PFSK-1 (cell line): ENCODE data around the gene RGS14.

Experiments used
- FOXP2 ChIP-seq: optimal IDR thresholded peaks from 2 replicates; pipeline ENCODE3; 2011; ENCODE audit warnings: borderline replicate concordance, control low read depth, inconsistent platforms; ENCODE audit not compliant: insufficient read depth; ENCODE audit errors: extremely low read length, extremely low read depth
- POLR2AphosphoS5 ChIP-seq: IDR thresholded peaks from 2 replicates; pipeline ENCODE4 v1.6.1; 2012; ENCODE audit warnings: low read depth, mild to moderate bottlenecking, control low read depth, low read length, moderate library complexity
- SIN3A ChIP-seq: IDR thresholded peaks from 2 replicates; pipeline ENCODE4 v1.6.1; 2012; ENCODE audit warnings: mild to moderate bottlenecking, low read length, moderate library complexity, borderline replicate concordance; ENCODE audit not compliant: insufficient read depth
- TAF1 ChIP-seq: IDR thresholded peaks from 2 replicates; pipeline ENCODE4 v1.6.1; 2012; ENCODE audit warnings: low read length, control low read depth, borderline replicate concordance; ENCODE audit not compliant: insufficient read depth
- TF ChIP-seq, protein P1 (sequence below), 2 experiments: IDR thresholded peaks; 2 replicates each; pipeline versions ENCODE4 v1.6.1 to v1.8.0; 2011 to 2012; ENCODE audit warnings: low read depth in 2 of 2, low read length in 2 of 2, control low read depth in 1 of 2, inconsistent platforms in 1 of 2, mild to moderate bottlenecking in 1 of 2, moderate library complexity in 1 of 2; ENCODE audit not compliant: insufficient read depth in 1 of 2

RGS14 gene

DNA sequence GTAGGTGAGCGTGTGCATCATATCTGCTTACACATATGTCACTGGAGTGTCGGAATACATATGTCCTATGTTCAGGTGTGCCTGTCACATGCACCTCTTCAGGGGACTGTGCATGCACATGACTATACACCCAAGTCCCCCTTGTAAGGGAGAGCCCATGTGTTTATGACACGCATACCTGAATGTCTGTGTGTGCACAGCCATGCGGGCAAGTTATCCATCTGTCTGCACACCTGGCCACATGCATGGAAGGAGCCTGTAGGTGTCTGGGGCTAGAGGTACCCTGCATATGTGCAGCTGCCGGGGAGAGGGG is 622 bp upstream of the RGS14 start:
- TF ChIP-seq, protein P1, sequence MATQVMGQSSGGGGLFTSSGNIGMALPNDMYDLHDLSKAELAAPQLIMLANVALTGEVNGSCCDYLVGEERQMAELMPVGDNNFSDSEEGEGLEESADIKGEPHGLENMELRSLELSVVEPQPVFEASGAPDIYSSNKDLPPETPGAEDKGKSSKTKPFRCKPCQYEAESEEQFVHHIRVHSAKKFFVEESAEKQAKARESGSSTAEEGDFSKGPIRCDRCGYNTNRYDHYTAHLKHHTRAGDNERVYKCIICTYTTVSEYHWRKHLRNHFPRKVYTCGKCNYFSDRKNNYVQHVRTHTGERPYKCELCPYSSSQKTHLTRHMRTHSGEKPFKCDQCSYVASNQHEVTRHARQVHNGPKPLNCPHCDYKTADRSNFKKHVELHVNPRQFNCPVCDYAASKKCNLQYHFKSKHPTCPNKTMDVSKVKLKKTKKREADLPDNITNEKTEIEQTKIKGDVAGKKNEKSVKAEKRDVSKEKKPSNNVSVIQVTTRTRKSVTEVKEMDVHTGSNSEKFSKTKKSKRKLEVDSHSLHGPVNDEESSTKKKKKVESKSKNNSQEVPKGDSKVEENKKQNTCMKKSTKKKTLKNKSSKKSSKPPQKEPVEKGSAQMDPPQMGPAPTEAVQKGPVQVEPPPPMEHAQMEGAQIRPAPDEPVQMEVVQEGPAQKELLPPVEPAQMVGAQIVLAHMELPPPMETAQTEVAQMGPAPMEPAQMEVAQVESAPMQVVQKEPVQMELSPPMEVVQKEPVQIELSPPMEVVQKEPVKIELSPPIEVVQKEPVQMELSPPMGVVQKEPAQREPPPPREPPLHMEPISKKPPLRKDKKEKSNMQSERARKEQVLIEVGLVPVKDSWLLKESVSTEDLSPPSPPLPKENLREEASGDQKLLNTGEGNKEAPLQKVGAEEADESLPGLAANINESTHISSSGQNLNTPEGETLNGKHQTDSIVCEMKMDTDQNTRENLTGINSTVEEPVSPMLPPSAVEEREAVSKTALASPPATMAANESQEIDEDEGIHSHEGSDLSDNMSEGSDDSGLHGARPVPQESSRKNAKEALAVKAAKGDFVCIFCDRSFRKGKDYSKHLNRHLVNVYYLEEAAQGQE (IDR thresholded peaks at IDR 0.05; ENCODE audit: insufficient read depth in 1 of 2, low read depth in 2 of 2, low read length in 2 of 2), result no peak
- TF ChIP-seq SIN3A (no peak), FOXP2 (no peak), TAF1 (no peak), POLR2AphosphoS5 (no peak)

DNA sequence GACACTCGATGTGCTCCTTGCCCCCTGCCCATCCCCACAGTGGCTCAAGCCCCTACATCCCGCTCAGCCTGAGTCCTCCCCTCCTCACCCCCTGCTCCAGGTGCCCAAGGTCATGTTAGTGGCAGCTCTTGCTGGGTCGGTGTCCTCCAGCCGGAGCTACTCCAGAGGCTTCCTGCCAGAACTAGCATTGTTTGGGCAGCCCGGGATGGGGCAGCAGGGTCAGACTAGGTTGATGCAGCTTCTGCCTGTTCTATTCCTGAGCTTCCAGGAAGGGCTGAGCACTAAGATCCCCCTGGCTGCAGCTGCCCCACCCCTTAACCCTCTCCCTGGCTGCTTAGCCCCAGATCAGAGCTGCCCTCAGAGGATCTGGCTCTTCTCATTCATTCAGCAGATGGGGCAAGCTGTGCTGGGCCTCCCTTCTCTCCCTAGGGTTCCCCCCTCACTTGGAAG is 671 bp downstream of the RGS14 start:
- TF ChIP-seq POLR2AphosphoS5, result no peak
- TF ChIP-seq, protein P1 (IDR thresholded peaks at IDR 0.05; ENCODE audit: insufficient read depth in 1 of 2, low read depth in 2 of 2, low read length in 2 of 2), result no peak
- TF ChIP-seq SIN3A, result no peak
- no peak for TF ChIP-seq FOXP2
- TF ChIP-seq TAF1, result no peak

DNA sequence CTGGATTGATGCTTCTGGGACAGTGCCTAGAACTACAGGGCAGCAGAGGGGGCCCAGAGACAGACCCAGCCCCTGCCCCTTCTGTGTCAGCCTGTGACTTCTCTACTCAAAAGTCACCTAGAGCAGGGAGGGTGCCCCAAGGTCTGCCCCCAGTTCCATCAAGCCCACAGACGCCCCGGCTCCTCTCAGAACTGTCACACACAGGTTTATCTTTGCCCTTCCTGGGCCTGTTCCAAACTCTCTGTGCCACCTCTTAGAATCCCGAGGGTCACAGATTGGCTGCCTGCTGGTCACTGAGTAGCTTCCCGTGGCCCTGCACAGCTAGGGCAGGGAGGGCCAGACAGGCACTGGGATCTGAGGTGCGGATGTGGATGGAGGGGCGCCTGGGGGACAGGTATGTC is 1.7 kb downstream of the RGS14 start:
- no peak for TF ChIP-seq TAF1

DNA sequence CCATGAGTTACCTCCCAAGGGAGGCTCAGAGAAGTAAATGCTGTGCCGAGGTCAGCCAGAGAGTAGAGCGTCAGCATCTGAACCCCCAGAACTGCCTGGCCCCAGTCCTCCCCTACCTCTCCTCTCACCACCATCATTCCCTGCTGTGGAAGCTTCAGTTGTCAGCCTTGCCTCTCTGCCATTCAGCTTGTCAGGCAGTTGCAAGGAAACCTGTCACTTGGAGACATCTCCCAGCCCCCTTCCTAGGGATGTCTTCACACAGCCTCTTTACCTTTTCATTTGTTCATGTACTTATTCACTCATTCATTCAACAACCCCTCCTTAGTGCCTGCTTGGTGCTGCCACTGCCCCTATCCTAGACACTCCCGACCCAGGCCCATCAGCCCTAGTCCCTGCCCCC is 2.1 kb downstream of the RGS14 start:
- TF ChIP-seq TAF1 (no peak), POLR2AphosphoS5 (no peak), FOXP2 (no peak), SIN3A (no peak)
- TF ChIP-seq, protein P1 (IDR thresholded peaks at IDR 0.05; ENCODE audit: insufficient read depth in 1 of 2, low read depth in 2 of 2, low read length in 2 of 2), result no peak

DNA sequence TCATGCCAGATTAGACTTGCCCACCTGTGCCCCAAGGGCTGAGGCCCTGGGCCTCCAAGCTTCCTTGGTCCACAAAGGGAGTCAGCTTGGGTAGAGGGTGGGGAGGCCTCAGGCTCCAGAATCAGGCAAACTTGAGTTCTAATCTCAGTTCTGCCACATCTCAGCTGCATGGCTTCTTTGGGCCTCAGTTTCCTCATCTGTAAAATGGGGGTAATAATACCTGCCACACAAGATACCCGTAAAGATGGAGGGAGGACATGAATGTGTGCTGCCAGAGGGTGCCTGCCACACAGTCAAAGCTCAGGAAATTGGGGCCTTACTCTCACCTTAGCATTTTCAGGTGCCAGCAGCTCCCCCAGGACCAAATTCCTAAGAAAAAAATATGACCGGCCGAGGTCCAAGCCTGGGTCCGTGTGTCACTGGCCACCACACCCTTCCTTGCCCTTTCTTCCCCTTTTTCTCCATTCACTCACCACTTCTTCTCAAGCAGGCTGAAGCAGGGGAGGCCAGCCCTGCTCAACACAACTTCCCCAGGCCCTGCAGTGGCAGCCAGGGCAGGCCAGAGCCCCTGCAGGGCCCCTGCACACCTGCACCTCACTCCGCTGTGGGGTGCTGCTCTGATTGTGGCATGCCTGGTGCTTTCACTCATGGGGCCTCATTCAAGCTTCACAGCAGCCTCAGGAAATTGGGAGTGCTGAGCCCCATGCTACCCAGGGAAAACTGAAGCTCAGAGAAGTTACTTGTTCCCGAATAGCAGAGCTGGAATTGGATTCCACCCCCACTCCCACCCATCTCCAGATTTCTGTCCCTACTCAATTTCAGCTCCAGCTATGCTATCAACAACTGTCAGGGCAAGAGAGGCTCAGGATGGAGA is 3.9 kb downstream of the RGS14 start:
- TF ChIP-seq POLR2AphosphoS5, result no peak
- TF ChIP-seq, protein P1 (IDR thresholded peaks at IDR 0.05; ENCODE audit: insufficient read depth in 1 of 2, low read depth in 2 of 2, low read length in 2 of 2), result no peak
